KMS-11 (cell line): ENCODE results near the gene PLCB2.

Experiments used
- H2AFZ ChIP-seq: fragments of 200-600 bp; sonication (generic); 2 replicates; pipeline ENCODE4 v1.6.1; 2016; ENCODE audit warnings: antibody characterized with exemption, mixed run types, low read depth
- H3K27ac ChIP-seq: fragments of 200-600 bp; sonication (generic); 2 replicates; pipeline ENCODE4 v1.6.1; 2016; ENCODE audit warnings: mild to moderate bottlenecking, mixed run types
- H3K27me3 ChIP-seq: fragments of 200-600 bp; sonication (generic); 2 replicates; pipeline ENCODE4 v1.6.1; 2017; ENCODE audit warnings: mild to moderate bottlenecking, low read depth, mixed run types, moderate library complexity; ENCODE audit not compliant: insufficient read depth
- H3K36me3 ChIP-seq: fragments of 200-600 bp; sonication (generic); 2 replicates; pipeline ENCODE4 v1.6.1; 2017; ENCODE audit warnings: mild to moderate bottlenecking, mixed run types; ENCODE audit not compliant: insufficient read depth
- H3K4me1 ChIP-seq: fragments of 200-600 bp; sonication (generic); 2 replicates; pipeline ENCODE4 v1.6.1; 2016; ENCODE audit warnings: mild to moderate bottlenecking, low read depth, mixed run types; ENCODE audit not compliant: poor library complexity, severe bottlenecking
- H3K4me2 ChIP-seq: fragments of 200-600 bp; sonication (generic); 2 replicates; pipeline ENCODE4 v1.7.0; 2016; ENCODE audit warnings: mild to moderate bottlenecking, mixed run types
- H3K4me3 ChIP-seq: fragments of 200-600 bp; sonication (generic); IDR thresholded peaks from 2 replicates; pipeline ENCODE4 v1.6.1; 2017; ENCODE audit warnings: low read depth, low read length, mixed read lengths; ENCODE audit not compliant: insufficient read depth
- H3K79me2 ChIP-seq: fragments of 200-600 bp; sonication (generic); 2 replicates; pipeline ENCODE4 v1.6.1; 2016; ENCODE audit warnings: low read depth, mixed run types; ENCODE audit not compliant: insufficient read depth
- H3K9ac ChIP-seq: fragments of 200-600 bp; sonication (generic); 2 replicates; pipeline ENCODE4 v1.6.1; 2016; ENCODE audit warnings: mild to moderate bottlenecking, mixed run types
- H4K20me1 ChIP-seq: fragments of 200-600 bp; sonication (generic); 2 replicates; pipeline ENCODE4 v1.6.1; 2016; ENCODE audit warnings: mild to moderate bottlenecking, mixed run types; ENCODE audit not compliant: insufficient read depth
- CTCF ChIP-seq: fragments of 200-600 bp; sonication (generic); conservative IDR thresholded peaks from 2 replicates; pipeline ENCODE4 v1.6.1; 2017; ENCODE audit warnings: low read depth, mild to moderate bottlenecking, antibody characterized with exemption, low read length, moderate library complexity, mixed read lengths

PLCB2 gene

DNA sequence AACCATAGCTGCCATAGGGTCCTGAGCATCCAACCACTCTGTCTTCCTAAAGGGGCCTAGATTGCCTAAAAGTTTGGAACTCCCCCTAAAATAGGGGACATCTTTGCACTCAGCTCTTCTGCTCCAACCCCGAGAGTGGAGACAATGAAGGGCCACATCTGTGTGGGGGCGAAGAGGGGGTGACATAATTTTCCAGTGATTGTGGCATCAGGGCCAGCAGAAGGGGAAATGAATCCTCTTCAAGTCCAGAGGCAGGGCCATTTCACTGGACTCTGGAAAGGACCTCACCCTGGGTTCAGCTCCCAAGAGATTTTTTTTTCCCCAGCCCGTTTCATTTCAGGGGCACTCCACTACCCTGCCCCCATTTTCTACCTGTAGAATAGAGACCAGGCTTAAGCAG, 20.2 kb downstream of the PLCB2 start:
- no peaks in the 10 kb centered on the region for H3K36me3 ChIP-seq
- H2AFZ ChIP-seq = no peak overlapping the region
- no peak for TF ChIP-seq CTCF
- H3K9ac ChIP-seq = no peak overlapping the region
- no peak overlapping the region for H3K27ac ChIP-seq
- no peaks in the 10 kb centered on the region for H3K4me1 ChIP-seq
- H3K4me3 ChIP-seq = no peak overlapping the region
- no peaks in the 10 kb centered on the region for H4K20me1 ChIP-seq
- H3K79me2 ChIP-seq = no peaks in the 10 kb centered on the region
- no peak overlapping the region for H3K4me2 ChIP-seq
- peaks cover 18% of the 10 kb centered on the region; the same call in 1 of the 2 replicates for H3K27me3 ChIP-seq

GRCh38 chr15:40286794-40287193, 20.9 kb downstream of the PLCB2 start:
- H3K9ac ChIP-seq = no peak overlapping the region
- no peak overlapping the region for H3K4me2 ChIP-seq
- no peak overlapping the region for H3K27ac ChIP-seq
- H3K4me3 ChIP-seq = no peak overlapping the region
- no peaks in the 10 kb centered on the region for H3K36me3 ChIP-seq
- H3K27me3 ChIP-seq = peaks cover 11% of the 10 kb centered on the region; the same call in 1 of the 2 replicates
- no peaks in the 10 kb centered on the region for H3K4me1 ChIP-seq
- no peak overlapping the region for H2AFZ ChIP-seq
- no peak for TF ChIP-seq CTCF
- no peaks in the 10 kb centered on the region for H4K20me1 ChIP-seq
- H3K79me2 ChIP-seq = no peaks in the 10 kb centered on the region

DNA sequence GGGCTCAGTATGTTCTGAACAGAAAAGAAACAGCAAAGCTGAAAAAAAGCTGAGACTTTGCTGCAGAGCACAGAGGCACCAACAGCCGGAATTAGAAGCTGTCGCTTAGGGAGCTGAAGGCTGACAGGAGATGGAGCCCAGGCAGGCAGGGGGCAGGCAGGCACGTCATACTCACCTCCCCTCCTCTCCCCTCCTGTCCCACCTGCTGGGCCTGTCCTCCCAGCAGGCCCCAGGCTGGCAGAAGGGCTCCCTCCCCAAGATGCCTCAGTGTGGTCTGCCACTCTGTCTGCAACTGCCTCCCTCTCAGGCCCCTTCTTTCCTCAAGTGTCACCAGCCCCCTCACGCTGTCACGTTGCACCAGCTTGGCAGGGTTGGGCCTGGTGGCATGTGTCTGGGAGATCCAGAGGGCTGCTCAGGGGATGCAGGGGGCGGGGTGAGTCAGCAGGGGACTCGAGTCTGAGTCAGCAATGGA, 21.6 kb downstream of the PLCB2 start:
- no peak overlapping the region for H3K27ac ChIP-seq
- H3K4me1 ChIP-seq = no peaks in the 10 kb centered on the region
- H2AFZ ChIP-seq = no peak overlapping the region
- no peak for TF ChIP-seq CTCF
- H3K9ac ChIP-seq = no peak overlapping the region
- no peaks in the 10 kb centered on the region for H3K79me2 ChIP-seq
- H3K4me3 ChIP-seq = no peak overlapping the region
- H3K36me3 ChIP-seq = no peaks in the 10 kb centered on the region
- H4K20me1 ChIP-seq = no peaks in the 10 kb centered on the region
- no peak overlapping the region for H3K4me2 ChIP-seq
- H3K27me3 ChIP-seq = peaks cover 4% of the 10 kb centered on the region; the same call in 1 of the 2 replicates

GRCh38 chr15:40285554-40286011, 22.2 kb downstream of the PLCB2 start:
- Histone ChIP-seq H3K27me3 (peaks cover 9% of the 10 kb centered on the region; the same call in 1 of the 2 replicates), H3K9ac (no peak overlapping the region), H3K4me2 (no peak overlapping the region)

More at GRCh38 chr15:40285554-40286011, 22.2 kb downstream of the PLCB2 start:
- Histone ChIP-seq H3K79me2 (no peaks in the 10 kb centered on the region), H3K4me1 (no peaks in the 10 kb centered on the region), H3K27ac (no peak overlapping the region), H3K4me3 (no peak overlapping the region), H3K36me3 (no peaks in the 10 kb centered on the region), H4K20me1 (no peaks in the 10 kb centered on the region), H2AFZ (no peak overlapping the region)
- TF ChIP-seq CTCF = no peak
